ENCODE measurements around the gene TRA2A.

The TRA2A gene

GRCh38 chr7:23472956-23473843, 58.6 kb downstream of the TRA2A start:
- Histone ChIP-seq H3K36me3 (ENCODE audit: control insufficient read depth, insufficient read depth, low read length) (no peaks in the 10 kb centered on the region), H3K4me1 (ENCODE audit: control insufficient read depth, insufficient read depth, low read length) (peaks cover 45% of the 10 kb centered on the region), H3K4me3 (ENCODE audit: low read length) (no peak overlapping the region), H3K9ac (ENCODE audit: low read length) (peak overlapping the region; percentile 51), H3K9me3 (ENCODE audit: control insufficient read depth, low read length) (no peaks in the 10 kb centered on the region), H3K27me3 (ENCODE audit: control insufficient read depth, insufficient read depth, low read length) (peaks cover 87% of the 10 kb centered on the region)

- Histone ChIP-seq H3K9me3 (ENCODE audit: control insufficient read depth, low read length) (no peaks in the 10 kb centered on the region), H3K4me1 (ENCODE audit: control insufficient read depth, insufficient read depth, low read length) (peaks cover 51% of the 10 kb centered on the region), H3K9ac (ENCODE audit: low read length) (no peak overlapping the region), H3K4me3 (ENCODE audit: low read length) (no peak overlapping the region), H3K27me3 (ENCODE audit: control insufficient read depth, insufficient read depth, low read length) (peaks cover 94% of the 10 kb centered on the region), H3K36me3 (ENCODE audit: control insufficient read depth, insufficient read depth, low read length) (no peaks in the 10 kb centered on the region)
Observed at GRCh38 chr7:23472556-23472955, 59.2 kb downstream of the TRA2A start.

- Histone ChIP-seq H3K9ac (ENCODE audit: low read length) (no peak overlapping the region), H3K27me3 (ENCODE audit: control insufficient read depth, insufficient read depth, low read length) (peaks cover 97% of the 10 kb centered on the region), H3K4me1 (ENCODE audit: control insufficient read depth, insufficient read depth, low read length) (peaks cover 54% of the 10 kb centered on the region), H3K9me3 (ENCODE audit: control insufficient read depth, low read length) (no peaks in the 10 kb centered on the region), H3K36me3 (ENCODE audit: control insufficient read depth, insufficient read depth, low read length) (no peaks in the 10 kb centered on the region), H3K4me3 (ENCODE audit: low read length) (no peak overlapping the region)
Observed at GRCh38 chr7:23472046-23472445, 59.7 kb downstream of the TRA2A start.

GRCh38 chr7:23471106-23471859, 60.5 kb downstream of the TRA2A start:
- H3K27me3 ChIP-seq (ENCODE audit: control insufficient read depth, insufficient read depth, low read length), result peaks cover 96% of the 10 kb centered on the region
- H3K9me3 ChIP-seq (ENCODE audit: control insufficient read depth, low read length), result no peaks in the 10 kb centered on the region
- no peak overlapping the region for H3K9ac ChIP-seq (ENCODE audit: low read length)
- H3K36me3 ChIP-seq (ENCODE audit: control insufficient read depth, insufficient read depth, low read length), result no peaks in the 10 kb centered on the region
- H3K4me3 ChIP-seq (ENCODE audit: low read length), result no peak overlapping the region
- peaks cover 54% of the 10 kb centered on the region for H3K4me1 ChIP-seq (ENCODE audit: control insufficient read depth, insufficient read depth, low read length)

- H3K9me3 ChIP-seq (ENCODE audit: control insufficient read depth, low read length), result no peaks in the 10 kb centered on the region
- no peak within 1 kb of the TSS for H3K9ac ChIP-seq (ENCODE audit: low read length)
- peaks cover 94% of the 10 kb centered on the region for H3K27me3 ChIP-seq (ENCODE audit: control insufficient read depth, insufficient read depth, low read length)
- no peak within 1 kb of the TSS for H3K4me3 ChIP-seq (ENCODE audit: low read length)
- peaks cover 60% of the 10 kb centered on the region for H3K4me1 ChIP-seq (ENCODE audit: control insufficient read depth, insufficient read depth, low read length)
- H3K36me3 ChIP-seq (ENCODE audit: control insufficient read depth, insufficient read depth, low read length), result no peaks in the 10 kb centered on the region
Observed at GRCh38 chr7:23470330-23471105, 61.3 kb downstream of the TRA2A start, which contains the start of gene IGF2BP3. Gene IGF2BP3, minus strand, starts transcription at chr7:23470491. Its CDS starts 381 bp downstream, at chr7:23470110.

- Histone ChIP-seq H3K4me1 (ENCODE audit: control insufficient read depth, insufficient read depth, low read length) (peaks cover 66% of the 10 kb centered on the region), H3K4me3 (ENCODE audit: low read length) (no peak overlapping the region), H3K36me3 (ENCODE audit: control insufficient read depth, insufficient read depth, low read length) (no peaks in the 10 kb centered on the region), H3K9me3 (ENCODE audit: control insufficient read depth, low read length) (no peaks in the 10 kb centered on the region), H3K27me3 (ENCODE audit: control insufficient read depth, insufficient read depth, low read length) (peaks cover 87% of the 10 kb centered on the region), H3K9ac (ENCODE audit: low read length) (no peak overlapping the region)
Observed at GRCh38 chr7:23469961-23470250, 61.9 kb downstream of the TRA2A start.

- Histone ChIP-seq H3K4me1 (ENCODE audit: control insufficient read depth, insufficient read depth, low read length) (peaks cover 63% of the 10 kb centered on the region), H3K27me3 (ENCODE audit: control insufficient read depth, insufficient read depth, low read length) (peaks cover 82% of the 10 kb centered on the region), H3K9me3 (ENCODE audit: control insufficient read depth, low read length) (no peaks in the 10 kb centered on the region), H3K9ac (ENCODE audit: low read length) (peak overlapping the region; percentile 23), H3K4me3 (ENCODE audit: low read length) (no peak overlapping the region), H3K36me3 (ENCODE audit: control insufficient read depth, insufficient read depth, low read length) (no peaks in the 10 kb centered on the region)
Observed at GRCh38 chr7:23469150-23469960, 62.4 kb downstream of the TRA2A start.

- Histone ChIP-seq H3K9ac (ENCODE audit: low read length) (peak overlapping the region; percentile 23), H3K4me3 (ENCODE audit: low read length) (no peak overlapping the region)
Observed at GRCh38 chr7:23468526-23469149, 63.1 kb downstream of the TRA2A start.

GRCh38 chr7:23467806-23468525, 63.8 kb downstream of the TRA2A start:
- Histone ChIP-seq H3K36me3 (ENCODE audit: control insufficient read depth, insufficient read depth, low read length) (no peaks in the 10 kb centered on the region), H3K4me1 (ENCODE audit: control insufficient read depth, insufficient read depth, low read length) (peaks cover 49% of the 10 kb centered on the region), H3K9ac (ENCODE audit: low read length) (peak overlapping the region; percentile 23), H3K4me3 (ENCODE audit: low read length) (no peak overlapping the region), H3K27me3 (ENCODE audit: control insufficient read depth, insufficient read depth, low read length) (peaks cover 68% of the 10 kb centered on the region), H3K9me3 (ENCODE audit: control insufficient read depth, low read length) (no peaks in the 10 kb centered on the region)

More at GRCh38 chr7:23468526-23469149, 63.1 kb downstream of the TRA2A start:
- H3K36me3 ChIP-seq (ENCODE audit: control insufficient read depth, insufficient read depth, low read length), result no peaks in the 10 kb centered on the region
- H3K4me1 ChIP-seq (ENCODE audit: control insufficient read depth, insufficient read depth, low read length), result peaks cover 55% of the 10 kb centered on the region
- peaks cover 75% of the 10 kb centered on the region for H3K27me3 ChIP-seq (ENCODE audit: control insufficient read depth, insufficient read depth, low read length)
- no peaks in the 10 kb centered on the region for H3K9me3 ChIP-seq (ENCODE audit: control insufficient read depth, low read length)

- Histone ChIP-seq H3K9me3 (ENCODE audit: control insufficient read depth, low read length) (no peaks in the 10 kb centered on the region), H3K27me3 (ENCODE audit: control insufficient read depth, insufficient read depth, low read length) (peaks cover 63% of the 10 kb centered on the region), H3K36me3 (ENCODE audit: control insufficient read depth, insufficient read depth, low read length) (no peaks in the 10 kb centered on the region), H3K9ac (ENCODE audit: low read length) (peak overlapping the region; percentile 23), H3K4me1 (ENCODE audit: control insufficient read depth, insufficient read depth, low read length) (peaks cover 48% of the 10 kb centered on the region), H3K4me3 (ENCODE audit: low read length) (no peak overlapping the region)
Observed at GRCh38 chr7:23467291-23467805, 64.4 kb downstream of the TRA2A start.
